Tibial artery (tissue), 4 donors: Measurements from ENCODE around the gene SH3PXD2B.

Experiments
- DNase-seq, 2 donors: peaks; one replicate each; pipeline ENCODE4 v3.0.0-alpha.2; 2019
- H3K27ac ChIP-seq, 2 donors: fragments of 200-600 bp; sonication (generic) in 1 of 2; 1 replicate in 1 of 2; 2 replicates in 1 of 2; pipeline ENCODE4 v1.5.1; 2018 to 2019; ENCODE audit warnings: mild to moderate bottlenecking in 1 of 2
- H3K27me3 ChIP-seq, 2 donors: fragments of 200-600 bp; sonication (generic) in 1 of 2; one replicate each; pipeline versions ENCODE4 v1.5.1 to v1.6.0; 2016 to 2019
- H3K36me3 ChIP-seq, 3 donors: fragments of 200-600 bp; sonication (generic) in 2 of 3; one replicate each; pipeline ENCODE4 v1.5.1; 2016 to 2019; ENCODE audit warnings: mild to moderate bottlenecking in 2 of 3
- H3K4me1 ChIP-seq, 4 donors: fragments of 200-600 bp; sonication (generic) in 2 of 4; 1 replicate in 3 of 4; 2 replicates in 1 of 4; pipeline ENCODE4 v1.5.1; 2016 to 2019
- H3K4me3 ChIP-seq, 2 donors: fragments of 200-600 bp; sonication (generic) in 1 of 2; 1 replicate in 1 of 2; 2 replicates in 1 of 2; pipeline ENCODE4 v1.5.1; 2018 to 2019; ENCODE audit warnings: mild to moderate bottlenecking in 2 of 2
- H3K9me3 ChIP-seq, 3 donors: fragments of 200-600 bp; sonication (generic) in 1 of 3; one replicate each; pipeline ENCODE4 v1.5.1; 2016 to 2019
- intact Hi-C: fragments of 100-400 bp; cut with DNase I; formaldehyde crosslinking; loops from one replicate; pipeline ENCODE4 v1.15.0; 2023; ENCODE audit warnings: low total_unique reads
- TF ChIP-seq, protein P1 (sequence below), 2 experiments: fragments of 200-600 bp in 1 of 2; fragments of 450-650 bp in 1 of 2; IDR thresholded peaks; one replicate each; pipeline ENCODE4 v1.5.1; 2017 to 2019; ENCODE audit warnings: antibody characterized with exemption in 2 of 2, mild to moderate bottlenecking in 1 of 2, moderate library complexity in 1 of 2

The SH3PXD2B gene

GRCh38 chr5:172441262-172441751 is 13.0 kb downstream of the SH3PXD2B start:
- H3K27ac ChIP-seq: no peak overlapping the region
- no peak overlapping the region for H3K4me3 ChIP-seq
- TF ChIP-seq, protein P1, sequence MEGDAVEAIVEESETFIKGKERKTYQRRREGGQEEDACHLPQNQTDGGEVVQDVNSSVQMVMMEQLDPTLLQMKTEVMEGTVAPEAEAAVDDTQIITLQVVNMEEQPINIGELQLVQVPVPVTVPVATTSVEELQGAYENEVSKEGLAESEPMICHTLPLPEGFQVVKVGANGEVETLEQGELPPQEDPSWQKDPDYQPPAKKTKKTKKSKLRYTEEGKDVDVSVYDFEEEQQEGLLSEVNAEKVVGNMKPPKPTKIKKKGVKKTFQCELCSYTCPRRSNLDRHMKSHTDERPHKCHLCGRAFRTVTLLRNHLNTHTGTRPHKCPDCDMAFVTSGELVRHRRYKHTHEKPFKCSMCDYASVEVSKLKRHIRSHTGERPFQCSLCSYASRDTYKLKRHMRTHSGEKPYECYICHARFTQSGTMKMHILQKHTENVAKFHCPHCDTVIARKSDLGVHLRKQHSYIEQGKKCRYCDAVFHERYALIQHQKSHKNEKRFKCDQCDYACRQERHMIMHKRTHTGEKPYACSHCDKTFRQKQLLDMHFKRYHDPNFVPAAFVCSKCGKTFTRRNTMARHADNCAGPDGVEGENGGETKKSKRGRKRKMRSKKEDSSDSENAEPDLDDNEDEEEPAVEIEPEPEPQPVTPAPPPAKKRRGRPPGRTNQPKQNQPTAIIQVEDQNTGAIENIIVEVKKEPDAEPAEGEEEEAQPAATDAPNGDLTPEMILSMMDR (IDR thresholded peaks at IDR 0.05): no peak
- peaks cover under 1 to 56% (median 51%) of the 10 kb centered on the region in 4 donors for H3K4me1 ChIP-seq
- H3K27me3 ChIP-seq: no peaks in the 10 kb centered on the region
- no peaks in the 10 kb centered on the region for H3K9me3 ChIP-seq
- peak; percentile 75 to 81 for DNase-seq
- intact Hi-C loops: no loop called here
- no peaks in the 10 kb centered on the region for H3K36me3 ChIP-seq

GRCh38 chr5:172440486-172440885 is 13.8 kb downstream of the SH3PXD2B start:
- TF ChIP-seq, protein P1 (IDR thresholded peaks at IDR 0.05): no peak
- intact Hi-C loops: no loop called here
- Histone ChIP-seq H3K4me1 (peaks cover 0 to 49% (median 44%) of the 10 kb centered on the region in 4 donors), H3K27ac (no peak overlapping the region), H3K36me3 (no peaks in the 10 kb centered on the region), H3K27me3 (no peaks in the 10 kb centered on the region), H3K9me3 (no peaks in the 10 kb centered on the region), H3K4me3 (no peak overlapping the region)
- no peak for DNase-seq

DNA sequence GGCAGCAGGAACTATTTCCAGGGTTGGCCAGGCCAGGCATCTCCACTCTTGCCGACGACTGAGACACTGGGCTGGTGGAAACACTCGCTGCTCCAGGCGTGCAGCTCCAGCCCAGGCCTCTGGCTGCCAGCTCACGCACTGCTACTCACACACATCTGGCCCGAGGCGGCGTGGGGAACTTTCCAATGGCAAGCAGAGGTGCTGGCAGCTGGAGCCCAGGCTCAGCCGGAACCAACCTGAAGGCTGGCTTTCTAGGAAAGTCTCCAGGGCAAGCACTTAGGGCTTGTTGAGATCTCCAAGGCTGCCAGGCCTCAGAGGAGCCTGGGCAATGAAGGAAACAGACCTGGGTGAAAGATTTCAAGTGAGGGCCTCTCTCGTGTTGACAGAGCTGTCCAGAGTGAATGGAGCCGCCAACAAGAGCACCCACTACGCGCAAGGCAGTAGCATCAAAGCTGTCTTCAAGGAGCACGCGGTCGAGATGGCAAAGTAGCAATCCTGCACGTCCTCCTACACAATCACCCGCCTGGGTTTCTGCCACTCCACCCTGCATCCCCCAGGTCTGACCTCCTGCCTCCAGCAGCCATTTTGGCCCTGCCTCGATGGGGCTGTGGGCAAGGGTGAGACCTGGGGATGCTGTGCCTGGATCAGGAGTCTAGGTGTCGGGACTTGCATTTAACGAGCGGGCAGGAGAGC is 14.4 kb downstream of the SH3PXD2B start:
- DNase-seq: peak in 1 of 2 donors; percentile 75
- H3K9me3 ChIP-seq: no peaks in the 10 kb centered on the region
- no peaks in the 10 kb centered on the region for H3K36me3 ChIP-seq
- H3K4me1 ChIP-seq: peaks cover 0 to 44% (median 39%) of the 10 kb centered on the region in 4 donors
- TF ChIP-seq, protein P1 (IDR thresholded peaks at IDR 0.05): no peak
- intact Hi-C loops: no loop called here
- no peak overlapping the region for H3K4me3 ChIP-seq
- no peak overlapping the region for H3K27ac ChIP-seq
- no peaks in the 10 kb centered on the region for H3K27me3 ChIP-seq

DNA sequence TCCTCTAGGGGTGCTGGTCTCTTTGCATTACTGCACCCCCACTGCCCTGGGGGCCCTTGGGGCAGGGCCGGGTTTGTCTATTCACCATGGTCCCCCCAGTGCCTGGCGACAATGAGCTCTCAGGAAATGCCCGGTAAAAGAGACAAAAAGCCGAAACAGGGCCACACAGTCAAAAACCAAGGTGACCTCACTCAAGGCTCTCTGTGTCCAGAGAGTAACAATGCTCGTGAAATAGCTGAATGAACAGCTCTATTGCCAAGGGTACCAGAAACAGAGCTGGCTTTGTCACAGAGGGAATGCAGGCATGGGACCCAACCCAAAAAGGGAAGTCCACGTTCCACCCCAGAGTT is 16.0 kb downstream of the SH3PXD2B start:
- Histone ChIP-seq H3K36me3 (no peaks in the 10 kb centered on the region), H3K27ac (no peak overlapping the region), H3K4me3 (no peak overlapping the region), H3K27me3 (no peaks in the 10 kb centered on the region), H3K9me3 (no peaks in the 10 kb centered on the region), H3K4me1 (peaks cover 0 to 27% (median 22%) of the 10 kb centered on the region in 4 donors)
- DNase-seq: no peak
- TF ChIP-seq, protein P1 (IDR thresholded peaks at IDR 0.05): no peak
- intact Hi-C loops: no loop called here

DNA sequence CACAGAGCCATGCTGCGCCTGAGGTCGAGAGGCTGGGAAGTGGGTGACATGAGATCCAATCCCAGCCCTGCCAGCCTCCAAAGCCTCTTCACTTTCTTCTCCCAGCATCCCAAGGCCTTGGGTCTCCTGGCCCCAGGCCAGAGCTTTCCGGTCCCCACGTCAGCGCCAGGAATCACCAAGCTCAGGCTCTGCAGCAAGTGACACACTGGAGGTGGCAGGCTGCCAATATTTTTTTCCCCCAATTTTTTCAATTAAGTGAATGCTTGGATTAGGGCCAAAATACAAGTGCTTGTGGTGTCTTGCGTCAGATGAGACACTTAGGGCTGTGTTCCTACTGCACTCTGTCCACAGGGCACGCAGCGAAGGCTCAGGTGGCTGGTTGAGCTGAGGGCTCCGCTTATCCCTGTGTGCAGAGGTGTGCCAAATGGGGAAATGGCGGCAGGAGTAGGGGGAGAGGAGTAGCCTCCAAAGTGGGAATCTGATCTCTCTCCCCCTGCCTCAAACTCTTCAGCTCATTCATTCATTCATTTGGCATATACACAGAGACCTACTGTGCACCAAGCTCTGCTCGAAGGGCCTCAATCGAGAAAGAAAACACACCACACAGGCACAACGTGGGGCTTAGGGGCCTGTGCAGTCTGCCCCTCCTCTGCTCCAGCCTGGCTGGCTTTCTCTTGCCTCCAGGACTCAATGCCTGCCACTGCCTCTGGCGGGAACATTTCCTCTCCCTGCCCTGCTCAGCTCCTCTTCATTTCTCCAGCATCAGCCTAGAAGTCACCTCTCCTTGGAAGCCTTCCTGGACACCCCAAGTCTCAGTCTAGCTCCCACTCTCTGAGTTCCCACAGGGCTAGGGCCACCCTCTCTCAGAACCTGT is 16.6 kb downstream of the SH3PXD2B start:
- Histone ChIP-seq H3K27me3 (no peaks in the 10 kb centered on the region), H3K9me3 (no peaks in the 10 kb centered on the region), H3K4me1 (peaks cover 0 to 22% (median 19%) of the 10 kb centered on the region in 4 donors), H3K27ac (peak overlapping the region in 1 of 2 donors; percentile 28), H3K36me3 (peaks cover 0 to 2% (median 0%) of the 10 kb centered on the region in 3 donors), H3K4me3 (no peak overlapping the region)
- TF ChIP-seq, protein P1 (IDR thresholded peaks at IDR 0.05): no peak
- intact Hi-C loops: no loop called here
- DNase-seq: peak; percentile 58 to 91
